ENCODE results near the gene VPS13D.
"Not testable (repeated sequence)": the region's sequence is repeated elsewhere in the genome, so short reads cannot be mapped to it uniquely, and the experiment has no call there.

Gene VPS13D

GRCh38 chr1:12536023-12536639, 306.3 kb downstream of the VPS13D start:
- TF ChIP-seq, protein P1, sequence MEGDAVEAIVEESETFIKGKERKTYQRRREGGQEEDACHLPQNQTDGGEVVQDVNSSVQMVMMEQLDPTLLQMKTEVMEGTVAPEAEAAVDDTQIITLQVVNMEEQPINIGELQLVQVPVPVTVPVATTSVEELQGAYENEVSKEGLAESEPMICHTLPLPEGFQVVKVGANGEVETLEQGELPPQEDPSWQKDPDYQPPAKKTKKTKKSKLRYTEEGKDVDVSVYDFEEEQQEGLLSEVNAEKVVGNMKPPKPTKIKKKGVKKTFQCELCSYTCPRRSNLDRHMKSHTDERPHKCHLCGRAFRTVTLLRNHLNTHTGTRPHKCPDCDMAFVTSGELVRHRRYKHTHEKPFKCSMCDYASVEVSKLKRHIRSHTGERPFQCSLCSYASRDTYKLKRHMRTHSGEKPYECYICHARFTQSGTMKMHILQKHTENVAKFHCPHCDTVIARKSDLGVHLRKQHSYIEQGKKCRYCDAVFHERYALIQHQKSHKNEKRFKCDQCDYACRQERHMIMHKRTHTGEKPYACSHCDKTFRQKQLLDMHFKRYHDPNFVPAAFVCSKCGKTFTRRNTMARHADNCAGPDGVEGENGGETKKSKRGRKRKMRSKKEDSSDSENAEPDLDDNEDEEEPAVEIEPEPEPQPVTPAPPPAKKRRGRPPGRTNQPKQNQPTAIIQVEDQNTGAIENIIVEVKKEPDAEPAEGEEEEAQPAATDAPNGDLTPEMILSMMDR (IDR thresholded peaks at IDR 0.05; ENCODE audit: low read depth, low read length), result no peak
- H3K4me3 ChIP-seq (ENCODE audit: low read depth, low read length), result no peak overlapping the region

DNA sequence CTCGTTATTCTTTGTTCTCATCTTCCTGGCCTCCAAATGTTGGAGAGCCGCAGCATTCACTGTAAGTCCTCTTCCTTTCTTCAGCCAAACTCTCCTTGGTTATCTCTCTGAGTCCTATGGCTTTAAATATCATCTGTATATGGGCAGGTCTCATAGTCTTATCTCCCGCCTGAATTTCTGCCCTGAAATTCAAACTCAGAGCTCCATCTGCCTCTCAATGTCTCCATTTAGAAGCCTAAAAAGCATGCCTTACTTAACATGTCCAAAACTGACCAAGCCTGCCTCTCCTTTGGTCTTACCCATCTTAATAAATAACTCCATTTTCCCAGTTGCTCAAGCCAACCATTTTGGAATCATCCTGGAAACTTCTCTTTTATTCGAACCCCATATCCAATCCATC, 307.5 kb downstream of the VPS13D start:
- H3K4me3 ChIP-seq (ENCODE audit: low read depth, low read length), result no peak overlapping the region
- TF ChIP-seq, protein P1 (IDR thresholded peaks at IDR 0.05; ENCODE audit: low read depth, low read length), result no peak

DNA sequence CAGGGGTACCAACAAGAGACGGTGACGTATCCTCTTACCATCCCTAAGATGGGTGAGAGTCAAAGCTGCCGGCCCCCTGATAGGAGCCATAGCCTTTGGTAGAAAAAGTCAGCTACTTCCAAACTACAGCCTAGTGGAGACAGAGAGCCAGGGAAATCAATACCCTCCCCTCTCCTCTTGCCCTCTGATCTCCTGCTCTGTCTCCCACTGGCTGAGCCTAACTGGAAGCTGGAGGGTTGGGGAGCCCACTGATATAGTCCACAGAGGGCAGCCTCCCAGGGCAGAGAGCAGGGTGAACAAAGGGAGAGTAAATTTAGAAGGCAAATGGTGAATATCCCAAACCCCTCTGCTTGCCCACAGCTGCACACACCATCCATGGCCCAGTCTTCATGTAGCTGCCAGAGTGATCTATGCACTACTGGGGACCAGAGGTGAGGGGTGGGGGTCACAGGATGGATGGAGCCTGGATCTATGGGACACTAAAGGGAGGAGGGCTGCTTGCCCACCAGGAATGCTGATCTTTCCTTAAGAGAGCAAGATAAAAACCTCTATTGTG, 308.2 kb downstream of the VPS13D start:
- TF ChIP-seq, protein P1 (IDR thresholded peaks at IDR 0.05; ENCODE audit: low read depth, low read length), result no peak
- H3K4me3 ChIP-seq (ENCODE audit: low read depth, low read length), result no peak overlapping the region

- not testable (repeated sequence) for H3K4me3 ChIP-seq (ENCODE audit: low read depth, low read length)
Observed at GRCh38 chr1:12538536-12538935, 308.7 kb downstream of the VPS13D start.

- no peak overlapping the region for H3K4me3 ChIP-seq (ENCODE audit: low read depth, low read length)
- TF ChIP-seq, protein P1 (IDR thresholded peaks at IDR 0.05; ENCODE audit: low read depth, low read length), result no peak
Observed at GRCh38 chr1:12539320-12539704, 309.5 kb downstream of the VPS13D start.

DNA sequence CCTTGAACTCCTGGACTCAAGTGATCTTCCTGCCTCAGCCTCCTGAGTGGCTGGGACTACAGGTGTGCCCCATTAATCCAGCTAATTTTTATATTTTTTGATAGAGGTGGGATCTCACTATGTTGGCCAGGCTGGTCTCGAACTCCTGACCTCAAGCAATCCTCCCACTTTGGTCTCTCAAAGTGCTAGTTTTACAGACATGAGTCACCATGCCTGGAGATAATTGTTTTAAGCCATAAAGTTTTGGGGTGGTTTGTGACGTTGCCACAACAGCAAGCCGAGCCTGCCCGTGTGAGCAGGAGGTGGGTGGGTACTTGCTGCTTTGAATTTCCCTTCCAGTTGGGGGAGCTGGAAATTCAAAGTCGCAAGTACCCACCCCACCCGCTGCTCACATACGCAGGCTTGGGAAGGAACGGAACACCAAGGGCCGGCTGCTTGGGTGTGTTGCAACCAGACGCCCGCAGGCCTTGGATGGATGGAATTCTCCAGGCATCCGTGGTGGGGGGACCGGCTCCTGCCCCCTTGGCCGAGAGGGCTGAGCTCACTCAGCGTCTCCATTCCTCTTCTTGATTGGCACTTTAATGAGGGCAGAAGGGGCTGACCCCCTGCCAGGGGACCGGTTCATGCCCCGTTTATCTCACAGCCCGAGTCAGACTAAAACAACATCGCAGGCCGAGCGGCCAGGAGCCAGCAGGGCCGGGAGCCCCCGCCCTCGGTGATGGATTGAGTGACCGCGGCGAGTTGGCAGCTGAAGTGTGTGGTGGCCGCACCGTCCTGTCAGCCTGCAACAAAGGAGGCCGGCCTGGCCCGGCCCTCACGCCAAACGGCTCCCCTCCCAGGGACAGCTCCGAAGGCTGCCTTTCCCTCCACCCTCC, 310.1 kb downstream of the VPS13D start:
- no peak overlapping the region for H3K4me3 ChIP-seq (ENCODE audit: low read depth, low read length)
- TF ChIP-seq, protein P1 (IDR thresholded peaks at IDR 0.05; ENCODE audit: low read depth, low read length), result no peak

DNA sequence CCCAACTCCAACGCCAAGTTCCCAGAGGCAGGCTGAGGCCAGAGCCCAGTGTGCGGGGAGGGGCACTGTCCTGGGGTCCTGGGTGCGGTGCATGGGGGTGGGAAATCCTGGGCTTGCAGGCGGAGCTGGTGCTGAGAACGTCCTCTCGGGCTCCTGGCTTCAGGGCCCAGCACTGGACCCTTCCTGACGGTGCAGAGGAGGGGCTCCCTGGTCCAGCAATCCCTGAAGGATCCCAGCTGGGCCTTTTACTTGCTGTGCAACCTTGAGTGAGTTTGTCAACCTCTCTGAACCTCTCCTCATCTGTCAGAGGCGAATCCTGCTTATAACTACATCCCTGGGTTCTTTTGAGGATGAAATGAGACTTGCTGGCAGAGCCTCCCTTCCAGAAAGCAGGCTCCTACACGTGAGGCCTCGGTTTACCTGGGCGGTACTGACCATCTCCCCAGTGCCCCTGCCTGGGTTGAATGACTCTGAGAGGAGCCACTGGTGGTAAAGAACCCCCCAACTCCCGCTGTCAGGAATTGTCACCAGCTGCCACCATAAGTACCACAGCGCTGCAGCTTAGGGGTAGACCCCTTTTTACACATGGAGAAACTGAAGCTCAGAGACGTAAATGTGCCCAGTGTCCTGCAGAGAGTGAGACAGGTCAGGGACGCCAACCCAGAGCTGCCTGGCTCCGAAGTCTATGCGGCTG, 310.9 kb downstream of the VPS13D start:
- H3K4me3 ChIP-seq (ENCODE audit: low read depth, low read length), result no peak overlapping the region
- TF ChIP-seq, protein P1 (IDR thresholded peaks at IDR 0.05; ENCODE audit: low read depth, low read length), result no peak
